ENCODE results near the gene ARHGAP27. TPM values are rescaled to one million over a fixed set of nuclear protein-coding genes. Genes with fewer than 3 reads are reported as not detected.

ARHGAP27 gene
- total RNA-seq, 1 experiment from 2014 or later = 12.9 TPM

DNA sequence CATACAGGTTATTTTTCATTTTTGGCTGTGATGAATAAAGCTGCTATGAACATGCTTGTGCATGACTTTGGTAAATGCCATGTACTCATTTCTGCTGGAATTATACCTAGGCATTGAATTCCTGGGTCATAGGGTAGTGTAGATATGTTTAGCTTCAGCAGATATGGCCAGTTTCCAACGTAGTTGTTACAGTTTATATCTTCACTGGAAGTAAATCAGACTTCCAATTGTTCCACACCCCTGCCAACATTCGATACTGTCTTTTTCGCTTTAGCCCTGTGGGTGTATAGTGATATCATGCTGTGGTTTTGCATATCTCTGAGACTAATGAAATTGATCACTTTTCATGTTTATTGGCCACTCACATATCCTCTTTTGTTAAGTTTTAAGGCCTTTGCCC is 50.4 kb downstream of the ARHGAP27 start:
- Mint-ChIP-seq H3K27ac (no peak overlapping the region), H3K36me3 (no peaks in the 10 kb centered on the region), H3K9me3 (no peaks in the 10 kb centered on the region), H3K27me3 (ENCODE audit: low read depth) (peaks cover 16% of the 10 kb centered on the region), H3K4me1 (peaks cover 20% of the 10 kb centered on the region), H3K4me3 (no peak overlapping the region)
- TF ChIP-seq FOXP1 (CRISPR knock-in tag; IDR thresholded peaks at IDR 0.05; ENCODE audit: borderline replicate concordance) (no peak), TEAD4 (CRISPR knock-in tag; IDR thresholded peaks at IDR 0.05) (no peak), ESRRA (CRISPR knock-in tag; IDR thresholded peaks at IDR 0.05; ENCODE audit: borderline replicate concordance) (no peak), PRRX2 (CRISPR knock-in tag; IDR thresholded peaks at IDR 0.05) (no peak), ZNF138 (CRISPR knock-in tag; conservative IDR thresholded peaks at IDR 0.05) (no peak), MYBL2 (CRISPR knock-in tag; IDR thresholded peaks at IDR 0.05) (no peak), NFE2L1 (CRISPR knock-in tag; IDR thresholded peaks at IDR 0.05) (no peak), CREM (CRISPR knock-in tag; IDR thresholded peaks at IDR 0.05) (no peak), ZNF423 (CRISPR knock-in tag; IDR thresholded peaks at IDR 0.05) (no peak)
- TF ChIP-seq, protein P1, sequence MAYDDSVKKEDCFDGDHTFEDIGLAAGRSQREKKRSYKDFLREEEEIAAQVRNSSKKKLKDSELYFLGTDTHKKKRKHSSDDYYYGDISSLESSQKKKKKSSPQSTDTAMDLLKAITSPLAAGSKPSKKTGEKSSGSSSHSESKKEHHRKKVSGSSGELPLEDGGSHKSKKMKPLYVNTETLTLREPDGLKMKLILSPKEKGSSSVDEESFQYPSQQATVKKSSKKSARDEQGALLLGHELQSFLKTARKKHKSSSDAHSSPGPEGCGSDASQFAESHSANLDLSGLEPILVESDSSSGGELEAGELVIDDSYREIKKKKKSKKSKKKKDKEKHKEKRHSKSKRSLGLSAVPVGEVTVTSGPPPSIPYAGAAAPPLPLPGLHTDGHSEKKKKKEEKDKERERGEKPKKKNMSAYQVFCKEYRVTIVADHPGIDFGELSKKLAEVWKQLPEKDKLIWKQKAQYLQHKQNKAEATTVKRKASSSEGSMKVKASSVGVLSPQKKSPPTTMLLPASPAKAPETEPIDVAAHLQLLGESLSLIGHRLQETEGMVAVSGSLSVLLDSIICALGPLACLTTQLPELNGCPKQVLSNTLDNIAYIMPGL (CRISPR knock-in tag; IDR thresholded peaks at IDR 0.05) = no peak
- DNase-seq (ENCODE audit: low spot score) (no peak), ATAC-seq (no peak)
- ChIA-PET CTCF (interaction anchor here (0.8 to 1.5 kb wide), 2 partner anchors 18 to 105 kb away, joined by 3 to 5 read pairs; no protein-coding TSS in a partner anchor), POLR2A (interaction anchor here (0.7 kb wide), 1 partner anchor 741 kb away, joined by 3 read pairs; no protein-coding TSS in a partner anchor)

DNA sequence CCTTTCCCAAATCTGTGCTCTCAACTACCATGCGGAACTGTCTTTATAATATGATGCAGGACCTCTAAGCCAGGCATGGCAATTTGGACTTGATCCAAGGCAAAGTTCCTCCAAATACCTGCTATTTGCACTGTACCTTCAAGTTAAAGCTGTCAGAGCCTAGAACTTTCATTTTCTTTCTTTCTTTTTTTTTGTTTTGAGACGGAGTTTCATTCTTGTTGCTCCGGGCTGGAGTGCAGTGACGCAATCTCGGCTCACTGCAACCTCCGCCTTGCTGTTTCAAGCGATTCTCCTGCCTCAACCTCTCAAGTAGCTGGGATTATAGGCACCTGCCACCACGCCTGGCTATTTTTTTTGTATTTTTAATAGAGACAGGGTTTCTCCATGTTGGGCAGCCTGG is 51.7 kb downstream of the ARHGAP27 start:
- TF ChIP-seq, protein P2, sequence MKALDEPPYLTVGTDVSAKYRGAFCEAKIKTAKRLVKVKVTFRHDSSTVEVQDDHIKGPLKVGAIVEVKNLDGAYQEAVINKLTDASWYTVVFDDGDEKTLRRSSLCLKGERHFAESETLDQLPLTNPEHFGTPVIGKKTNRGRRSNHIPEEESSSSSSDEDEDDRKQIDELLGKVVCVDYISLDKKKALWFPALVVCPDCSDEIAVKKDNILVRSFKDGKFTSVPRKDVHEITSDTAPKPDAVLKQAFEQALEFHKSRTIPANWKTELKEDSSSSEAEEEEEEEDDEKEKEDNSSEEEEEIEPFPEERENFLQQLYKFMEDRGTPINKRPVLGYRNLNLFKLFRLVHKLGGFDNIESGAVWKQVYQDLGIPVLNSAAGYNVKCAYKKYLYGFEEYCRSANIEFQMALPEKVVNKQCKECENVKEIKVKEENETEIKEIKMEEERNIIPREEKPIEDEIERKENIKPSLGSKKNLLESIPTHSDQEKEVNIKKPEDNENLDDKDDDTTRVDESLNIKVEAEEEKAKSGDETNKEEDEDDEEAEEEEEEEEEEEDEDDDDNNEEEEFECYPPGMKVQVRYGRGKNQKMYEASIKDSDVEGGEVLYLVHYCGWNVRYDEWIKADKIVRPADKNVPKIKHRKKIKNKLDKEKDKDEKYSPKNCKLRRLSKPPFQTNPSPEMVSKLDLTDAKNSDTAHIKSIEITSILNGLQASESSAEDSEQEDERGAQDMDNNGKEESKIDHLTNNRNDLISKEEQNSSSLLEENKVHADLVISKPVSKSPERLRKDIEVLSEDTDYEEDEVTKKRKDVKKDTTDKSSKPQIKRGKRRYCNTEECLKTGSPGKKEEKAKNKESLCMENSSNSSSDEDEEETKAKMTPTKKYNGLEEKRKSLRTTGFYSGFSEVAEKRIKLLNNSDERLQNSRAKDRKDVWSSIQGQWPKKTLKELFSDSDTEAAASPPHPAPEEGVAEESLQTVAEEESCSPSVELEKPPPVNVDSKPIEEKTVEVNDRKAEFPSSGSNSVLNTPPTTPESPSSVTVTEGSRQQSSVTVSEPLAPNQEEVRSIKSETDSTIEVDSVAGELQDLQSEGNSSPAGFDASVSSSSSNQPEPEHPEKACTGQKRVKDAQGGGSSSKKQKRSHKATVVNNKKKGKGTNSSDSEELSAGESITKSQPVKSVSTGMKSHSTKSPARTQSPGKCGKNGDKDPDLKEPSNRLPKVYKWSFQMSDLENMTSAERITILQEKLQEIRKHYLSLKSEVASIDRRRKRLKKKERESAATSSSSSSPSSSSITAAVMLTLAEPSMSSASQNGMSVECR (CRISPR knock-in tag; IDR thresholded peaks at IDR 0.05; ENCODE audit: borderline replicate concordance) = no peak
- TF ChIP-seq GRHL2 (CRISPR knock-in tag; IDR thresholded peaks at IDR 0.05; ENCODE audit: insufficient replicate concordance, severe bottlenecking) (no peak), ZNF416 (CRISPR knock-in tag; IDR thresholded peaks at IDR 0.05) (no peak), MYBL2 (CRISPR knock-in tag; IDR thresholded peaks at IDR 0.05) (no peak), ZNF138 (CRISPR knock-in tag; conservative IDR thresholded peaks at IDR 0.05) (no peak), TEAD4 (CRISPR knock-in tag; IDR thresholded peaks at IDR 0.05) (no peak), EMX1 (CRISPR knock-in tag; IDR thresholded peaks at IDR 0.05) (no peak)
- TF ChIP-seq, protein P3, sequence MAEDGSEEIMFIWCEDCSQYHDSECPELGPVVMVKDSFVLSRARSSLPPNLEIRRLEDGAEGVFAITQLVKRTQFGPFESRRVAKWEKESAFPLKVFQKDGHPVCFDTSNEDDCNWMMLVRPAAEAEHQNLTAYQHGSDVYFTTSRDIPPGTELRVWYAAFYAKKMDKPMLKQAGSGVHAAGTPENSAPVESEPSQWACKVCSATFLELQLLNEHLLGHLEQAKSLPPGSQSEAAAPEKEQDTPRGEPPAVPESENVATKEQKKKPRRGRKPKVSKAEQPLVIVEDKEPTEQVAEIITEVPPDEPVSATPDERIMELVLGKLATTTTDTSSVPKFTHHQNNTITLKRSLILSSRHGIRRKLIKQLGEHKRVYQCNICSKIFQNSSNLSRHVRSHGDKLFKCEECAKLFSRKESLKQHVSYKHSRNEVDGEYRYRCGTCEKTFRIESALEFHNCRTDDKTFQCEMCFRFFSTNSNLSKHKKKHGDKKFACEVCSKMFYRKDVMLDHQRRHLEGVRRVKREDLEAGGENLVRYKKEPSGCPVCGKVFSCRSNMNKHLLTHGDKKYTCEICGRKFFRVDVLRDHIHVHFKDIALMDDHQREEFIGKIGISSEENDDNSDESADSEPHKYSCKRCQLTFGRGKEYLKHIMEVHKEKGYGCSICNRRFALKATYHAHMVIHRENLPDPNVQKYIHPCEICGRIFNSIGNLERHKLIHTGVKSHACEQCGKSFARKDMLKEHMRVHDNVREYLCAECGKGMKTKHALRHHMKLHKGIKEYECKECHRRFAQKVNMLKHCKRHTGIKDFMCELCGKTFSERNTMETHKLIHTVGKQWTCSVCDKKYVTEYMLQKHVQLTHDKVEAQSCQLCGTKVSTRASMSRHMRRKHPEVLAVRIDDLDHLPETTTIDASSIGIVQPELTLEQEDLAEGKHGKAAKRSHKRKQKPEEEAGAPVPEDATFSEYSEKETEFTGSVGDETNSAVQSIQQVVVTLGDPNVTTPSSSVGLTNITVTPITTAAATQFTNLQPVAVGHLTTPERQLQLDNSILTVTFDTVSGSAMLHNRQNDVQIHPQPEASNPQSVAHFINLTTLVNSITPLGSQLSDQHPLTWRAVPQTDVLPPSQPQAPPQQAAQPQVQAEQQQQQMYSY (CRISPR knock-in tag; IDR thresholded peaks at IDR 0.05) = no peak
- TF ChIP-seq, protein P4, sequence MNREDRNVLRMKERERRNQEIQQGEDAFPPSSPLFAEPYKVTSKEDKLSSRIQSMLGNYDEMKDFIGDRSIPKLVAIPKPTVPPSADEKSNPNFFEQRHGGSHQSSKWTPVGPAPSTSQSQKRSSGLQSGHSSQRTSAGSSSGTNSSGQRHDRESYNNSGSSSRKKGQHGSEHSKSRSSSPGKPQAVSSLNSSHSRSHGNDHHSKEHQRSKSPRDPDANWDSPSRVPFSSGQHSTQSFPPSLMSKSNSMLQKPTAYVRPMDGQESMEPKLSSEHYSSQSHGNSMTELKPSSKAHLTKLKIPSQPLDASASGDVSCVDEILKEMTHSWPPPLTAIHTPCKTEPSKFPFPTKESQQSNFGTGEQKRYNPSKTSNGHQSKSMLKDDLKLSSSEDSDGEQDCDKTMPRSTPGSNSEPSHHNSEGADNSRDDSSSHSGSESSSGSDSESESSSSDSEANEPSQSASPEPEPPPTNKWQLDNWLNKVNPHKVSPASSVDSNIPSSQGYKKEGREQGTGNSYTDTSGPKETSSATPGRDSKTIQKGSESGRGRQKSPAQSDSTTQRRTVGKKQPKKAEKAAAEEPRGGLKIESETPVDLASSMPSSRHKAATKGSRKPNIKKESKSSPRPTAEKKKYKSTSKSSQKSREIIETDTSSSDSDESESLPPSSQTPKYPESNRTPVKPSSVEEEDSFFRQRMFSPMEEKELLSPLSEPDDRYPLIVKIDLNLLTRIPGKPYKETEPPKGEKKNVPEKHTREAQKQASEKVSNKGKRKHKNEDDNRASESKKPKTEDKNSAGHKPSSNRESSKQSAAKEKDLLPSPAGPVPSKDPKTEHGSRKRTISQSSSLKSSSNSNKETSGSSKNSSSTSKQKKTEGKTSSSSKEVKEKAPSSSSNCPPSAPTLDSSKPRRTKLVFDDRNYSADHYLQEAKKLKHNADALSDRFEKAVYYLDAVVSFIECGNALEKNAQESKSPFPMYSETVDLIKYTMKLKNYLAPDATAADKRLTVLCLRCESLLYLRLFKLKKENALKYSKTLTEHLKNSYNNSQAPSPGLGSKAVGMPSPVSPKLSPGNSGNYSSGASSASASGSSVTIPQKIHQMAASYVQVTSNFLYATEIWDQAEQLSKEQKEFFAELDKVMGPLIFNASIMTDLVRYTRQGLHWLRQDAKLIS (CRISPR knock-in tag; IDR thresholded peaks at IDR 0.05; ENCODE audit: borderline replicate concordance) = no peak
- TF ChIP-seq, protein P5, sequence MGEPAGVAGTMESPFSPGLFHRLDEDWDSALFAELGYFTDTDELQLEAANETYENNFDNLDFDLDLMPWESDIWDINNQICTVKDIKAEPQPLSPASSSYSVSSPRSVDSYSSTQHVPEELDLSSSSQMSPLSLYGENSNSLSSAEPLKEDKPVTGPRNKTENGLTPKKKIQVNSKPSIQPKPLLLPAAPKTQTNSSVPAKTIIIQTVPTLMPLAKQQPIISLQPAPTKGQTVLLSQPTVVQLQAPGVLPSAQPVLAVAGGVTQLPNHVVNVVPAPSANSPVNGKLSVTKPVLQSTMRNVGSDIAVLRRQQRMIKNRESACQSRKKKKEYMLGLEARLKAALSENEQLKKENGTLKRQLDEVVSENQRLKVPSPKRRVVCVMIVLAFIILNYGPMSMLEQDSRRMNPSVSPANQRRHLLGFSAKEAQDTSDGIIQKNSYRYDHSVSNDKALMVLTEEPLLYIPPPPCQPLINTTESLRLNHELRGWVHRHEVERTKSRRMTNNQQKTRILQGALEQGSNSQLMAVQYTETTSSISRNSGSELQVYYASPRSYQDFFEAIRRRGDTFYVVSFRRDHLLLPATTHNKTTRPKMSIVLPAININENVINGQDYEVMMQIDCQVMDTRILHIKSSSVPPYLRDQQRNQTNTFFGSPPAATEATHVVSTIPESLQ (CRISPR knock-in tag; IDR thresholded peaks at IDR 0.05) = no peak
- TF ChIP-seq, protein P6, sequence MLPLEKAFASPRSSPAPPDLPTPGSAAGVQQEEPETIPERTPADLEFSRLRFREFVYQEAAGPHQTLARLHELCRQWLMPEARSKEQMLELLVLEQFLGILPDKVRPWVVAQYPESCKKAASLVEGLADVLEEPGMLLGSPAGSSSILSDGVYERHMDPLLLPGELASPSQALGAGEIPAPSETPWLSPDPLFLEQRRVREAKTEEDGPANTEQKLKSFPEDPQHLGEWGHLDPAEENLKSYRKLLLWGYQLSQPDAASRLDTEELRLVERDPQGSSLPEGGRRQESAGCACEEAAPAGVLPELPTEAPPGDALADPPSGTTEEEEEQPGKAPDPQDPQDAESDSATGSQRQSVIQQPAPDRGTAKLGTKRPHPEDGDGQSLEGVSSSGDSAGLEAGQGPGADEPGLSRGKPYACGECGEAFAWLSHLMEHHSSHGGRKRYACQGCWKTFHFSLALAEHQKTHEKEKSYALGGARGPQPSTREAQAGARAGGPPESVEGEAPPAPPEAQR (CRISPR knock-in tag; IDR thresholded peaks at IDR 0.05) = no peak
- Mint-ChIP-seq H3K9me3 (no peaks in the 10 kb centered on the region), H3K27me3 (ENCODE audit: low read depth) (peaks cover 16% of the 10 kb centered on the region), H3K4me3 (no peak overlapping the region), H3K4me1 (peaks cover 29% of the 10 kb centered on the region), H3K36me3 (no peaks in the 10 kb centered on the region), H3K27ac (no peak overlapping the region)
- ChIA-PET CTCF (interaction anchor here (0.5 to 1.1 kb wide), 4 partner anchors 97 to 245 kb away, joined by 3 to 6 read pairs (median 3); partner anchors contain the start of gene ACBD4), POLR2A (no interaction called here)
- no peak for DNase-seq (ENCODE audit: low spot score)
- ATAC-seq = no peak

Measured in WTC11 (cell line).